COLO829 (cell line): ENCODE measurements around the gene KCNMA1.

ENCODE experiments used
- DNase-seq: peaks from one replicate; pipeline ENCODE4 v3.0.0; 2012; ENCODE audit warnings: low spot score

The KCNMA1 gene

DNA sequence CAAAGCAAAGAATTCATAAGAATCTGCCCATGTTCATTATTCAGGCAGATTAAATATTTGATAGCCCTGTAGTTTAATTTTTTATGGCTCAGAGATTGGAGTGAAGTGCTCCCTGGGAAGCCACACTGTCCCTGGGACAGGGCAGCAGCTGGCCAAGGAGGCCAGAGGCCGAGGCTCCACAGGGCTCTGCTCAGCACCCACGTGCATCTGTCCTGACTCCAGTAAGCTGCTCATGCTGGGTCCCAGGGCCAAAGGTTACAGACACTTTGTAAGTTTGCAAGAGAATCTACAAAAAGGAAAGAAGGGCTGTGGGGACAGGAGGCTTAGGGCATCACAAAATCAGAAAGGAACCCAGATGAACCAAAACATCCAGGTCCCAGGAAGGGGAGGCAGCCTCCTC is 155.5 kb downstream of the KCNMA1 start:
- DNase-seq = no peak

DNA sequence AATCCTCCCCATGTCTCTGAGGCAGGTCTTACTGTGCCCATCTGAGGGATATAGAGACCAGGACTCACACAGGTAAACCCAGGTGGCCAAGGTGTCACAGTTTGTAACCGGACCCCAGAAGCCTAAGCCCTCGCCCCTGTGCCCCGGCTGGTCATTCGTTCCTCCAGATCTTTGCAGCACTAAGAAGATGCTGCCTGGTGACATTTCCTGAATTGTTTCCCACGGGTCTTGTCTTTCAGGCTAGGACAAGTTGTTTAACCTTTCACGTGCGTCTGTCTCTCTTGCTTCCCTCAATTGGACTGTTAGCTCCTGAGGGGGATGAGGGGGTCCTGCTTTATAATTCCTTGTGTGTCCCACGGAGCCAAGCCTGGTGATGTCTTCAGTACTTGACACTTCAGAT is 158.0 kb downstream of the KCNMA1 start:
- no peak for DNase-seq

DNA sequence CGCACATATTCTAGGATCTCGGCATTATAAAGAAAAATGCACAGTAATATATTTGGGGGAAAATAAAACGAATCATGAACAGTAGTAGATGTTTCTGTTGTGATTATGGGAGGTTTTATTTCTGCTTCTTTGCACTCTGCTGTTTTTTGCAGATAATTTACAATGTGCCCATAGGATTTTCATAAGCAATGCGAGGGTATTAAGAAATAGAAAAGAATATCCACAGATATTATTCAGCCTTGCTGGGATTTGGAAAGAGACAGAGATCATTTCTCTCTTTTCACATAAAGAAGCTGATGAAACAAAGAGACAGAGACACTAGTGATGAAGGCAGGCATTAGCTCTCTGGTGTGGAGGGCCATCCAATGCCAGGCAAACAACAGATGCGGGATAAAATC is 158.6 kb downstream of the KCNMA1 start:
- DNase-seq = no peak

DNA sequence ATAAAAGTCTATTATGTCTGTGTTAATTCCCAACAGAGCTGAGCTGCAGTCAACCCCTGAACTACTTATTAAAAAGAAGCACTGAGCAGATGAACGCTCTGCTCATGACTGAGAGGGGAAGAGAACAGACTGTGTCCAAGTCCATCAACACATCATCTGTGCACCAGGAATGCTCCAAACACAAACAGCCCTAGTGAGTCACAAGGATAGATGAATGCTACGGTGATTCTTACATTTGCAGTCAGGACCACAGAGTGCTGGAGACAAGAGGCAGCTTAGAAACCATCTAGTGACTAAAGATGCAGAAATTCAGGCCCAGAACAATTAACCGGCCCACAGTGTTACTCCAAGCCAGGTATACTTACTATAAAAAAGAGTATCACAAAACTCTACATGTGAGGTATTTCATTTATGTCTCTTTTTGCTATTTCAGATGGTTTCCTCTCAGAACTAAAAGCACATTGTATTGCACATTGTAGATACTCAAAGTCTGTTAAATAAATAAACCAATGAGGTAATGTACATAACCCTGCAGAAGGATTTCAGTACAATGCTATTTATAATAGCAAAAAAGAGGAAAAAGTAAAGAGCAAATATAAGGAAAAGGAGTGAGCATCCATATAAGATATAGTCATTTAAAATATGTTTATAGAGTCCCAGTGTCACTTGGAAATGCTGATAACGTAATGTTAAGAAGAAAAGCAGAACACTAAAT is 159.2 kb downstream of the KCNMA1 start:
- DNase-seq = no peak

DNA sequence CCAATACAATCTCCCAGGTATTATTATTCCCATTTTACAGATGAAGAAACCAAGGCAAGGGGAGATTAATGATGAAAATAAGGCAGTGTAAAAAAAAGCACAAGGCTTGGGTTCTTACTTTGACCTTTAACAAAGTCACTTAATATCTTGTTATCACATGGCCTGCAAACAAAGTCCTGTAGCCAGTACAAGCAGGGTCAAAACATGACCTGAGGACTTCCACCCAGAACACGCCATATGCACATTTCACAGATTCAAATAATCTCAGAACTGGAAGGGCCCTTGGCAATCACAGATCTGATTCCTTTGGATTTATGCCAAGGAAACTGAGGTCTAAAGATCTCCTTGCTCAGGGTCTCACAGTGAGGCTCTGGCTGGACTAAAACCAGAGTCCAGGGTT is 162.1 kb downstream of the KCNMA1 start:
- DNase-seq = no peak

DNA sequence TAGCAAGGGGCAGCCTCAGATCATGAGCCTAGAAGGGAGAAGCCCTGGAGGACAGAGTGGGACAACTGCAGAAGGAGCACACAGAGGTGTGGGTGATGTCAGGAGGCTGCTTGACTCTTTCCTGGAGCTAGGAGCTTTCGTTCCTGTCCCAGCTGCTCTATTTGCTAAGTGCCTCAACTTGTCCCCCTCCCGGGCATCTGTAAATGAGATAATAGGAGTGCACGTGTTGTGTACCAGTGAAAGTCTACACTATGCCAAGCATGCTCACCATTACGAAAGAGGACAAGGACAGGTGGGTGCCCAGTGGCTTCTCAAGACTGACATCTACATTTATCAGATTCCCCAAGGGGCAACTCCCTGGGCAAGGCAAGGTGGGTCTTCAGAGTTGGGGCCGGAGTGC is 162.7 kb downstream of the KCNMA1 start:
- DNase-seq = no peak

DNA sequence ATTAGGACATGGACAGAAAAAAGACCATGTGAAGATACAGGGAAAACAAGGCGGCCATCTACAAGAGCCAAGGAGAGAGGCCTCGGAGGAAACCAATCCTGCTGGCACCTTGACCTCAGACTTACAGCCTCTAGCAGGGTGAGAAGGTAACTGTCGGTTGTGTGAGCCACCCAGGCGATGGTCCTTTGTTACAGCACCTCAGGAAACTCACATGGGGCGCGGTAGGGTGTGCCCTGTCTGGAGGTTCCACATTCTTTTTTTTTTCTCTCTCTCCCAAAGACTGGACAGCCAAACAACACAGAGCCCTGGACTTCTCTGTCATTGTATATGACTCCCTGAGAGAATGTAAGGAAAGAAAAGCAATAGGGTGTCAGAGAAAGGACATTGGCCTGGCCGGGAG is 163.2 kb downstream of the KCNMA1 start:
- DNase-seq = no peak

DNA sequence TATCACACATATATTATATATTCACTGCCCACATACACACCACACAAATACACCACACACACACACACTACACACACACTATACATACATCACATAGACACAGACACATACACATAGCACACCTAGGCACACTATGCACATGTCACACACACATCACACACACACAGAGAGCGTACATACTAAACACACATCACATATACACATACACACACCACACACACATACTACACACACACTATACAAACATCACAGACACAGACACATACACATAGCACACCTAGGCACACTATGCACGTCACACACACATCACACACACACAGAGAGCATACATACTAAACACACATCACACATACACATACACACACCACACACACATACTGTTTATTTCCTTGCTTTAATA is 165.5 kb downstream of the KCNMA1 start:
- no peak for DNase-seq

DNA sequence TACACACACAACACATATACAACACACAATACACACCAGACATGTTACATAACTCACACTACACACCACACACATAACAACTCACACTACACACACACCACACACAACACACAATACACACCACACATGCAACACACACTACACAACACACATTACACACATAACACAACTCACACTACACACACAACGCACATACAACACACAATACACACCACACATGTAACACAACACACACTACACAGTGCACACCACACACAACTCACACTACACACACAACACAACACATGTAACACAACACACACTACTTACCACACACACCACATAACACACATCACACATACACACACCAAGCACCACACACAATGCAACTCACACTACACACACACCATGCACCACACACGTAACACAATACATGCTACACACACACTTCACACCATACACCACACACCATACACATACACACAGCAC is 166.5 kb downstream of the KCNMA1 start:
- no peak for DNase-seq

DNA sequence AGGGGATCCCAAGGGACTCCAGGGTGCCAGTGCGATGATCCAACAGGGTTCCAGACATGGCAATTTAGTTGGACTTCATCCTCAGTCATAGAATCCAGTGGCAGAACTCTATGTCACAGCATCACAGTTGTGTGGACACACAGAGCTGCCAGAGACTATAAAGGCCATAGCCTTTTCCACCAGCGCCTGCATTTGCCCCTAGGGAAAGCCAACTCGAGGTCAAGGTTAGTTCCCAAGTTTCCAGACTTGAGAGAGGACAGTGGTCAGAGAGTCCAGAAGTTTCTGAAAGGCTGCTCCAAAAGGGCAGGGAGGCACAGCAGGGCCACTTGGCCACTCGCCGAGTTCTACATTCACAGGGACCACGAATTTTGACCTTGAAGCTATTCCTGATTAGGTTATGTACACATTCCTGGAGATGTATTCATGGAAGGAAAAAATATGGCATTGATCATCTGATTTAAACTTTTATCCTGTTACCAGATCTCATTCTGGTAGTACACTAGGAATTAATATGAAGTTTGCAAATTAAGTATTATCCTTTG is 170.1 kb downstream of the KCNMA1 start:
- no peak for DNase-seq

DNA sequence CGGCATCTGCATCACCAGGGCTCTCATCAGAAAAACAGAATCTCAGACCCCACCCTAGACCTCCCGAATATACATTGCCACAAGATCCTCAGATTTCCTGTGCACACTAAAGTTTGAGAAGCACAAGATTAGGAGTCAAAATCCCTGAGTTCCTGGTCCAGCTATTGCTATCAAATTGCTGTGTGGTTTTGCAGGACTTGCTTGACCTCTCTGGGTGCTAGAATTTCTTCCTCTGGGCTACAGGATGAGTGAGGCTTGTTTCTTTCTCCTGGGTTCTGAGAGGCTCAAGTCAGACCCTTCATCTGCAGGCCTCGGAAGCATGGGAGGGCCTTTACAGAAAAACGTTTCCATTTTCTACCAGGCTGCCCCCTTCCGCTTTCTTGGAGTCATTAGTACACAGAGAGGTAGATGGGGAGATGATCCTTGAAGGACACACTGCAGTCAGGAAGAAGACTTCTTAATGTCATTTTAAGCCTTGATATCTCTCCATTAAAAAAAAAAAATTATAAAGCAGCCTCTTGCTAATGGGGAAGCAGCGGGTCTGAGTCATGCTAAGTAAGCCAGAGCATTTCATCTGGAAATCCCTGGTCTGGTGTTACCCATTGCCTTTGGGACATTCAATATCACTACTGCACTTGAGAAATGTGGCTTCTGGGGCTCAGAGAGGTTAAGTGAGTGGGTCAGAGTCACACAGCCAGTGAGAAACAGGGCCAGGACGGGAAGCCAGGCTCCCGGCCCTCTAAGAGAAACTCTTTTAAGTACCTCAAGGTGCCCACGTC is 173.5 kb downstream of the KCNMA1 start:
- no peak for DNase-seq

DNA sequence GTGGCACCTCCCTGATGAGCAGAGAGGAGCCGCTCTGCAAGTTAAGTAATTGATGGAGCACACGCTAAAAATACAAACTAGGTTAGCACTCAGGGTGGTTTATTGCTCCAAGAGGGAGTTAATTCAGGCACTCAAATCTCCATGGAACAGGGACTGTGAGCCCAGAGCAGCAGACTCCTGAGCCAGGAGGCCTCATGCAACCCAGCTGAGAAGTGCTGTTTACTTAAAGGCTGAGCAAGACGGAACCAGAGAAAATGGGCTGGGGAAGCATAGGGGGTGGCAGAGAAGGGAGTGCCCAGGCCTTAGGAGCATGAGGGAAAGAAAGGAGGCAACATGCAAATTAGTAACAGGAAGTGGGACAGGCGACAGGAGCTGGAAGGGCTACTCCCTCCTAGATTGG is 174.1 kb downstream of the KCNMA1 start:
- DNase-seq = no peak

DNA sequence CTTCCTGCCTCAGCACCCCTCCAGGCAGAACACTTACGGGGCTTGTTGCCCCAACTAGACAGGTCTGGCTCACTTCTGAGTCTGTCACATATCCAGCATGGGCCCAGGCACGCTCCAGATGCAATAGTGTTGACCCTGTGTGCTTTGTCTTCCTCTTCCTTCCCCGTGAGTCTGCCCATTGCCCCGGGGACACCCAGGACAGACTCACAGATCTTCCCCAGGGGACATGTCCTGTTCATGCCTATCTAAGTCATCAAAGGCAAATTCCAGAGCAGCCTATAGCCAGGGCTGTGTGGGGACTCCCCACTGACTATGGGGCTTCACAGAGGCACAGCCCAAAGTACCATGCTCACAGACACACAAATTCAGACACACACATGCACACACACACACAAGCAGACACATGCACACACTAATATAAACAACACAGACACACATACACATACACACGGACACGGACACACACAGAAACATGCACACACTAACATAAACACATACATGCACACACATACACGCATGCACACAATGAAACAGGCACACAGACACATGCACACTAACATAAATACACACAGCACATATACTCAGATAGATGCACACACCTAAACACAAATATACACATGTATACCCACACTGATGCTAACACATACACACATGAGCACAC is 175.8 kb downstream of the KCNMA1 start:
- no peak for DNase-seq

DNA sequence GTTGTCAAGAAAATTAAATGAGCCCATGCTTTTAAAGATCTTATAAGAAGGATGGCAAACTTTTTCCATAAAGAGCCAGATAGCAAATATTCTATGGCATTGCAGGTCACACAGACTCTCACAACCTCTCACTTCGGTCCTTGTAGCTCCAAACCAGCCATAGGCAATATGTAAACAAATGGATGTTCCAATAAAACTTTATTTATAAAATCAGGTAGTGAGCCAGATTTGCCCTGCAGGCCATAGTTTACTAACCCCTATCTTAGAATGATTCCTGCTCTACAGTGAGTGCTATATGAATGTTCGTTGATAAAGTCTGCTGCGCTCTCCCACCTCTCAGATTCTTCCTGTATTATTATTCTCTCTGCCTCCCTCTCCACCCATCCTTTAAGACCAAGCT is 177.7 kb downstream of the KCNMA1 start:
- no peak for DNase-seq

DNA sequence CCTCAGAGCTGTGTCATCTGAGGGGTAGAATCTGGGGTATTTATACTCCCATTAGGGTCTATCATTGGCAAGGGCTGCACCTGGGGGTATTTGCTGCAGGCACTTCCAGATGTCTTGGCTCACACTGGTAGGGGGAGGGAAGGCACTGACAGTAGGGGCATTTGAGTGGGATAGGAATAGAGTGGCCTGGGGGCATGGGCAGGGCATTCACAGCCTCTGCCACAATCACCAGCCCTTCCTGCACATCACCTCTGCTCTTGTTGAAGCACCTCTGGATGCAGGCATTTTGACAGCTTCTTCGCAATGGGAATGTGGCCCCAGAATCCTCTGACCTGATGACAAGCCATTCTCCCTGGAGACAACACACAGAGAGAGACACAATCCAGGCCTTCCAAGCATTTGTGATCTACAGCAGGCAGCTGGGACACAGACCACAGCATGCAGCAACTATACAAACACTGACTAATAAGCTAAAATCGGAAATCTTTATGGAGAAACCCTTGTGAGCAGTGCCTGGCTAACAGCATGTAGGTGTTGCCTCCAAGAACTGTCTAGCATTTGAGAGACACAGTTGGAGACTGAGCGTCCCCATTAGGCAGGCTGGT is 178.5 kb downstream of the KCNMA1 start:
- DNase-seq = no peak

DNA sequence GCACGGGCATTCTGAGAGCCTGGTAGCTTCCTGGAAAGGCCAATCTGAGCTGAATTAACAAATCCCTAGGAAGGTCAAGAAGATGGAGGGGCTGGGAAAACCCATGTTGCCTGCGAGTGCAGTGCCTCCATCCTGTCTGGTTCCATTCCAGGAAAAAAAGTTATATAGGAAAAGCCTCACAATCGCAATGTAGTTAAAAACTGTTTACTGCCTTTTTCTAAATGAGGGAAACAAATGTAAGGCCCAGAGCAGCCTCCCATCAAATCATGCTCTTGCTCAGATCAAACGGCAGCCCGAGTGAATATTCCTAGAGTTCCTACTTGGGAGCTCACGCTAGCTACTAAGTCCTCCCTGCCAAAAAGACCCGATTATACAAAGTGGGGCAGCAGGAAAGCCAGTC is 179.9 kb downstream of the KCNMA1 start:
- no peak for DNase-seq

DNA sequence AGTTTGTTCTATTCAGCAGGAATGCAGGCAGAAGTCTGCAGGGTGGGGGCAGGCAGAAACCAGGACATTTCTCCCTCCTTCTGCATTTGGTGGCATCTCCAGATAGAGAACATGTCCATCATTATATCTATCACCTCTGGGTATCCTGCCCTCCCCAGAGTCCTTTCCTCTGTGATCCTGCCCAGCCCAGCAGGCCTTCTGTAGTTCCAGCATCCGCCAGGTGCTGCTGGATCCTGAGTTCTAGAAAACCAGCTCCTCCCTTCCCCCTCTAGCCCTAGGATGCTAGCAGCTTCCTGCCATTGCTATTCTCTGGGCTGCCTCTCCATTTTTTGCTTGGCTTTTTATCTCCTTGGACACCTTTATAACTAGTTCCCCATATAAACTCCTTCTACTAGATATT is 180.3 kb downstream of the KCNMA1 start:
- no peak for DNase-seq

DNA sequence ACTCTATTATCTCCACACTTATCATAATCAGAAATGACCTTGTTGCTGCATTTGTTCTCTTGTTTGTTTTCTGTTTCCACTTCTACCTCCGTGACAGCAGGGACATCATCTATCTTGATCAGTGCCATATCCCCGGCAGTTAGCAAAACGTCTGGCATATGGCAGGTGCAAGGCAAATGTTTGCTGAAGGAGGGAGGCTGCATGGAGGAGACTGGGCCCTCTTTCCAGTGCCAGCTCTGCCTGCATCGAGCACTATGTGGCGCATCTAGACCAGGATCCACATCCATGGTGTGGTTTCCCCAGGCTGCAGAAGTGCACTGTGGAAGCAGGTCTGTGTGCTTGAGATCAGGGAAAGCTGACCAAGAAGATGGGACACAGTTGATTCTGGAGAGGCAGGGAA is 181.2 kb downstream of the KCNMA1 start:
- DNase-seq = no peak

DNA sequence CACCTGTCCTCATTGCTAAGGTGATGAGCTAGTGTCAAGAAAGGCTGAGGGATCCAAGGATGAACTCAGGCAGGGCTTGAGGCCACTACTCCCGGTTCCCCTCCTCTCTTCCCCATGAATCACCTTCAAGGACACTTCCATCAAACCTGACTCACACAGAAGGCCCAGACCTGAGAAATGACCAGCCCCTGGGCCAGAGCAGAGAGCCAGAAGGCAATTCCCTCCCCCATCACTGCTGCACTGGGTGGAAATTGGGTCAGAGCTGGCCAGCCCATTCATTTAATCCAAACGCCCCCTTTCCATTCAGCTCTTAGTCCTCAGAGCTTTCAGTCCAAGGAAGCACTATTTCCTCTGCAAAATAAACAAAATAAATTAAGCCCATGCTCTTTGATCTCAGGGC is 182.0 kb downstream of the KCNMA1 start:
- DNase-seq = no peak

DNA sequence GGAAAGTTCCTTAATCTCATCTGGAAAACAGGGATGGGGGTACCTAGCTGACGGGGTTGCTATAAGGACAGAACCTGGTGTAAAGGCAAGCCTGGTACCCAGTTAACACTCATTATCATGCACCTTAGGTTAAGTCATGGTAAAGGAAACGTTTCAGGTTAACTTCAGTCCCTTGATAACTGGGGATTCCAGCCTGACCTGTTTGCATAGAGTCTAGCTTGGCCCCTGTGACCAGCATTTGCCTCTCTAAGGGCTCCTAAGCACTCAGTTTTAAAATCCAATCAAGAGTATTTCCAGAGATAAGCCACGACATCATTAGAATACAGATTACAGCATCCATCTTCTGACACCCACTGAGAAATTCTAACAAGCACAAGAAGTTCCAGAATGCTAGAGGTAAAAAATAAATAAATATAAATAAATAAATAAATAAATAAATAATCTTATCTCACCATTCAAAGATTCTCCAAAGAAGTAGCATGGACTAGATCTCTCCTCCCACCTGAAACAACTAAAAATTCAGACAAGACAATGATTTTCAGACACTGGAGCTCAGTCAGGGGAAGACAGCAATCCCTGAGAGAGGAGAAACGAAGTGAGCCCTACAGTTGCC is 184.6 kb downstream of the KCNMA1 start:
- no peak for DNase-seq

DNA sequence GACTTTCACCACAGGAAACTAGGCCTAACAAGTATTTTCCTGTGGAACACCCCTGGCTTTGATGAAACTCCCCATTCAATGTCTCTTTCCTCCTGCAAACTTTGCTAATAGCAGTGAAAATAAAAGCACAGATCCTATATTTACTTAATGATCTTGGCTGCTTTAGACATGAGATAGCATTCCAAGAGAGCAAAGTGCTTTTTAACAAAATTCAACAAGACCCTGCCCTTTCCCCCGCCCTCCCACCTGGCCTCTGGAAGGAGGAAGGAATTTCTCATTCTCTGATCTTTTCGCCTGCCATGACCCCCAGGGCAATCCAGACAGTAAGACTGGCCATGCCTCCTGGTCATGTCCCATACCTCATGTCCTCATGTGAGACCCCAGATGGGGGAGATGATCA is 185.7 kb downstream of the KCNMA1 start:
- no peak for DNase-seq

DNA sequence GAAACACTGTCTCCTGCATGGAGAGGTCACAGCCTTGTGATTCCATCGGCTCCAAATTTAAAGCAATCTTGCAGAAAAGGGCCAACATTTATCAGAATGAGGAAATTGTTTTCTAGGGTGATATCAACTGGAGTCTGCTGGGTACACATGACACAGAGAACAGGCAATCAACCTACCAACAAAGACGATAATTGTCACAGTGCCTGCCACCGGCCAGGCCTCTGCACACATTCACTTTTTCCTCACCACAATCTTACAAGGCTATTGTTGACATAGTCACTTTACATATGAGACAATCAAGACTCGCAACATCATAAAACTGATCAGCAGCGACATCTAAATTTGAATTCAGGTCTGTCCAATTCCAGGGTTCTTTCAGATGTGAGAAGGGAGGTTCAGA is 189.4 kb downstream of the KCNMA1 start:
- no peak for DNase-seq
